HepG2 (cell line): ENCODE data around the gene OGFOD3. TPM values are rescaled to one million over a fixed set of nuclear protein-coding genes. Genes with fewer than 3 reads are reported as not detected.

Experiments used
- ARID2 ChIP-seq: sonication (generic); formaldehyde crosslinking; IDR thresholded peaks from 2 replicates; pipeline ENCODE4 v1.8.1; 2022; ENCODE audit warnings: mild to moderate bottlenecking, missing genetic modification reagents, borderline replicate concordance
- EP300 ChIP-seq, 3 experiments: sonication (generic) in 1 of 3; formaldehyde crosslinking in 1 of 3; IDR thresholded peaks; 2 replicates each; pipeline versions ENCODE4 v1.5.1 to v1.6.1; 2011 to 2020; ENCODE audit warnings: low read depth in 2 of 3, low read length in 2 of 3, borderline replicate concordance in 1 of 3, improper control_type of control experiment in 1 of 3, mild to moderate bottlenecking in 1 of 3, missing genetic modification reagents in 1 of 3, moderate library complexity in 1 of 3
- FOXK1 ChIP-seq: sonication (generic); formaldehyde crosslinking; IDR thresholded peaks from 2 replicates; pipeline ENCODE4 v1.4.0; 2020; ENCODE audit warnings: low read depth, missing genetic modification reagents, borderline replicate concordance
- HHEX ChIP-seq: IDR thresholded peaks from 2 replicates; pipeline ENCODE4 v1.6.1; 2016; ENCODE audit warnings: control low read depth
- HNF4A ChIP-seq: sonication (generic); formaldehyde crosslinking; IDR thresholded peaks from 2 replicates; pipeline ENCODE4 v1.4.0; 2020; ENCODE audit warnings: missing genetic modification reagents
- LRRFIP1 ChIP-seq: sonication (generic); formaldehyde crosslinking; conservative IDR thresholded peaks from 2 replicates; pipeline ENCODE4 v1.4.0; 2020; ENCODE audit warnings: missing genetic modification reagents
- MXI1 ChIP-seq: IDR thresholded peaks from 3 replicates; pipeline ENCODE4 v1.6.1; 2012; ENCODE audit warnings: low read depth, low read length, inconsistent platforms, borderline replicate concordance
- POLR2A ChIP-seq, 2 experiments: IDR thresholded peaks; 2 replicates each; pipeline ENCODE4 v1.6.1; 2011; ENCODE audit warnings: low read depth in 2 of 2, low read length in 2 of 2, mild to moderate bottlenecking in 1 of 2, moderate library complexity in 1 of 2; ENCODE audit not compliant: insufficient read depth in 1 of 2
- RAD21 ChIP-seq: fragments of 450-650 bp; formaldehyde crosslinking; IDR thresholded peaks from 2 replicates; pipeline ENCODE4 v1.5.0; 2020; ENCODE audit warnings: mild to moderate bottlenecking
- REXO4 ChIP-seq: sonication (generic); formaldehyde crosslinking; IDR thresholded peaks from 2 replicates; pipeline ENCODE4 v1.8.0; 2022; ENCODE audit warnings: missing genetic modification reagents, mild to moderate bottlenecking, borderline replicate concordance
- RFX5 ChIP-seq: IDR thresholded peaks from 2 replicates; pipeline ENCODE4 v1.6.1; 2011; ENCODE audit warnings: low read depth, low read length, improper control_type of control experiment
- RFXAP ChIP-seq: sonication (generic); formaldehyde crosslinking; IDR thresholded peaks from 2 replicates; pipeline ENCODE4 v1.4.0; 2020; ENCODE audit warnings: missing genetic modification reagents, borderline replicate concordance
- SIN3A ChIP-seq: IDR thresholded peaks from 2 replicates; pipeline ENCODE4 v1.6.1; 2011; ENCODE audit warnings: low read depth, mild to moderate bottlenecking, control low read depth, low read length, borderline replicate concordance
- SMC3 ChIP-seq: IDR thresholded peaks from 2 replicates; pipeline ENCODE4 v1.6.1; 2011; ENCODE audit warnings: low read length, improper control_type of control experiment
- SNAPC2 ChIP-seq: sonication (generic); formaldehyde crosslinking; IDR thresholded peaks from 2 replicates; pipeline ENCODE4 v1.8.1; 2022; ENCODE audit warnings: mild to moderate bottlenecking, missing genetic modification reagents
- SNAPC5 ChIP-seq: sonication (generic); formaldehyde crosslinking; IDR thresholded peaks from 2 replicates; pipeline ENCODE4 v1.8.1; 2023; ENCODE audit warnings: mild to moderate bottlenecking, missing genetic modification reagents, borderline replicate concordance
- SRSF4 ChIP-seq: fragments of 200-400 bp; formaldehyde crosslinking; IDR thresholded peaks from one replicate; pipeline ENCODE4 v1.6.1; 2018; ENCODE audit warnings: mild to moderate bottlenecking, low read depth, low read length, moderate library complexity; ENCODE audit not compliant: poor library complexity, severe bottlenecking
- THAP11 ChIP-seq: IDR thresholded peaks from 2 replicates; pipeline ENCODE4 v1.6.1; 2016; ENCODE audit warnings: missing biosample characterization, missing genetic modification reagents
- ZNF138 ChIP-seq: sonication (generic); formaldehyde crosslinking; IDR thresholded peaks from 2 replicates; pipeline ENCODE4 v1.5.0; 2020; ENCODE audit warnings: mild to moderate bottlenecking, low read depth, missing genetic modification reagents
- ZNF24 ChIP-seq: fragments of 450-650 bp; IDR thresholded peaks from 2 replicates; pipeline ENCODE4 v1.6.1; 2017; ENCODE audit warnings: antibody characterized with exemption, mild to moderate bottlenecking
- ZNF275 ChIP-seq: sonication (generic); formaldehyde crosslinking; IDR thresholded peaks from 2 replicates; pipeline ENCODE4 v1.8.0; 2022; ENCODE audit warnings: missing genetic modification reagents, mild to moderate bottlenecking, inconsistent platforms, borderline replicate concordance
- ZNF468 ChIP-seq: sonication (generic); formaldehyde crosslinking; IDR thresholded peaks from 2 replicates; pipeline ENCODE4 v1.8.0; 2022; ENCODE audit warnings: mild to moderate bottlenecking, moderate library complexity, missing genetic modification reagents
- ZNF547 ChIP-seq: sonication (generic); formaldehyde crosslinking; IDR thresholded peaks from 2 replicates; pipeline ENCODE4 v1.5.1; 2020; ENCODE audit warnings: mild to moderate bottlenecking, missing genetic modification reagents
- ZNF720 ChIP-seq: sonication (generic); formaldehyde crosslinking; IDR thresholded peaks from 2 replicates; pipeline ENCODE4 v1.4.0; 2020; ENCODE audit warnings: missing genetic modification reagents
- ZNF75D ChIP-seq: sonication (generic); formaldehyde crosslinking; IDR thresholded peaks from 2 replicates; pipeline ENCODE4 v1.8.1; 2023; ENCODE audit warnings: missing genetic modification reagents, mild to moderate bottlenecking, borderline replicate concordance
- ZNF775 ChIP-seq: sonication (generic); formaldehyde crosslinking; IDR thresholded peaks from 2 replicates; pipeline ENCODE4 v1.4.0; 2020; ENCODE audit warnings: missing genetic modification reagents, mild to moderate bottlenecking, moderate library complexity, borderline replicate concordance
- ZSCAN21 ChIP-seq: sonication (generic); formaldehyde crosslinking; IDR thresholded peaks from 2 replicates; pipeline ENCODE4 v1.8.0; 2022; ENCODE audit warnings: mild to moderate bottlenecking, missing genetic modification reagents, moderate library complexity, borderline replicate concordance
- polyA plus RNA-seq, 8 experiments: library from polyadenylated mRNA; depleted of rRNA in 3 of 8; stranded (reverse) in 7 of 8; unstranded in 1 of 8; fragments of >200 nt; fragmentation: Illumina TruSeq in 4 of 8; extraction: Trizol in 4 of 8; gene quantifications; 2 replicates each; pipeline versions ENCODE4 v1.2.1 to v1.2.3, GENCODE V29; 2011 to 2016; ENCODE audit warnings: low read depth in 4 of 8, missing spikeins in 1 of 8, mixed read lengths in 1 of 8; ENCODE audit not compliant: insufficient read depth in 1 of 8
- total RNA-seq, 5 experiments: library from RNA; depleted of rRNA; stranded (reverse); fragments of >200 nt; fragmentation: Illumina TruSeq; extraction: Trizol; gene quantifications; 2 replicates each; pipeline ENCODE4 v1.2.3, GENCODE V29; 2016; ENCODE audit warnings: low read depth in 1 of 5

The OGFOD3 gene
- total and polyA plus RNA-seq, 2 of the 13 experiments (the other 11 are each of a cell fraction or from before 2014, with no cell fraction given): 40.0 to 42.1 TPM

GRCh38 chr17:82414548-82415281, 3.7 kb downstream of the OGFOD3 start (continued):
- TF ChIP-seq ZNF275 (CRISPR knock-in tag): peak; percentile 97
- TF ChIP-seq REXO4 (CRISPR knock-in tag): no peak
- no peak for TF ChIP-seq SRSF4
- peak; percentile 89; the same call in 1 of the 3 replicates for TF ChIP-seq MXI1
- TF ChIP-seq EP300 (IDR thresholded peaks at IDR 0.05; ENCODE audit: low read depth in 2 of 2, low read length in 2 of 2): peak in 1 of 2 experiments; percentile 7; a peak in 1 of 4 replicates
- 0 out of 2 replicates have a peak, but pooled peaks have one; percentile 14 for TF ChIP-seq EP300 (CRISPR knock-in tag; IDR thresholded peaks at IDR 0.05; ENCODE audit: borderline replicate concordance)
- peak; percentile 82 for TF ChIP-seq RAD21
- TF ChIP-seq ZNF24: no peak
- no peak; the same call in 1 of the 2 replicates for TF ChIP-seq HHEX (CRISPR knock-in tag)
- TF ChIP-seq ZSCAN21 (CRISPR knock-in tag): peak; percentile 96
- peak; percentile 88; the same call in 1 of the 2 replicates for TF ChIP-seq FOXK1 (CRISPR knock-in tag)
- TF ChIP-seq ZNF468: peak; percentile 95
- no peak for TF ChIP-seq ZNF720 (CRISPR knock-in tag)
- no peak for TF ChIP-seq POLR2A (IDR thresholded peaks at IDR 0.05; ENCODE audit: insufficient read depth in 1 of 2, low read depth in 2 of 2, low read length in 2 of 2)
- TF ChIP-seq SIN3A: 0 out of 2 replicates have a peak, but pooled peaks have one; percentile 70
- peak; percentile 91 for TF ChIP-seq ZNF138 (CRISPR knock-in tag)
- peak; percentile 95 for TF ChIP-seq LRRFIP1 (CRISPR knock-in tag)
- TF ChIP-seq HNF4A: no peak
- peak; percentile 9; the same call in 1 of the 2 replicates for TF ChIP-seq SMC3
- TF ChIP-seq ZNF547: peak; percentile 95
- TF ChIP-seq ZNF75D: 0 out of 2 replicates have a peak, but pooled peaks have one; percentile 90
- TF ChIP-seq SNAPC5: 0 out of 2 replicates have a peak, but pooled peaks have one; percentile 82
- 0 out of 2 replicates have a peak, but pooled peaks have one; percentile 22 for TF ChIP-seq RFX5
- TF ChIP-seq ZNF775 (CRISPR knock-in tag): no peak
- peak; percentile 84; the same call in 1 of the 2 replicates for TF ChIP-seq SNAPC2
- TF ChIP-seq THAP11 (CRISPR knock-in tag): peak; percentile 68
- peak; percentile 93 for TF ChIP-seq RFXAP (CRISPR knock-in tag)
- TF ChIP-seq ARID2 (CRISPR knock-in tag): 0 out of 2 replicates have a peak, but pooled peaks have one; percentile 76
